ENCODE results near the gene SHOC2.

Gene SHOC2

DNA sequence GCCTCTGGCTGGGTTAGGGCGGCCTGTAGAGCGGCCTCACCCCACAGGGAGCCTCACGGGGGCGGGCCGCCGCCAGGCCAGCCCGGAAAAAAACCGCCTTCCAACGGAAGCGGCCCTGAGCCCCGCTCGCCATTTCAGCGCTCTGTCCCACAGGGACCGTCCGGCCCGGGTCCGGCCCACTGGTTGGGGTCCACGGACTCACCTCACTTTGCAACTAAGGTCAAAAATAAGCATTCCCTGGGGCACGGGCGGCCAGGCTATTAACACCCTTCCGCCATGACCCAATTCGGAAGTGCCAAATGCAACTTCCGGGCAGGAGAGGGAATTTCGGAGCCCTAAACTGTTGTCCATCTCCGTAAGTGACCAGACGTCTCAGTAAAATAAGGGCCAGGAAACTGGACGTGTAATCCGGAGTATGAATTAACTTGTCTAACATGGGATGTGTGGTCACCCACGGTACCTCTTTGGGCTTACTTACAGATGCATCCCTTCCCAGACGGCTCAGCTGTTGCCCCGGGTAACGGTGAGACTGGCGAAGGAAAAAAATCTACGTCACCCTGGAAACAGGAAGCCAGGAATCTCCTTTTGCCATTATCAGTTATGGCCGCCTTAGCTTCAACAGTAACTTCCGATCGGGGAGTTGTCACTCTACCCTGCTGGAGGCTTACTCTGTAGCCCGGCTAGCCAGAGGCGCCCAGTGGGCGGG is 608 bp upstream of the SHOC2 start, which contains the start of gene BBIP1:
Gene BBIP1, minus strand, starts transcription at position 538 of the 706 bp plus-strand sequence. CDS start 1,023 bp downstream, outside the sequence.
- TF ChIP-seq, protein P1, sequence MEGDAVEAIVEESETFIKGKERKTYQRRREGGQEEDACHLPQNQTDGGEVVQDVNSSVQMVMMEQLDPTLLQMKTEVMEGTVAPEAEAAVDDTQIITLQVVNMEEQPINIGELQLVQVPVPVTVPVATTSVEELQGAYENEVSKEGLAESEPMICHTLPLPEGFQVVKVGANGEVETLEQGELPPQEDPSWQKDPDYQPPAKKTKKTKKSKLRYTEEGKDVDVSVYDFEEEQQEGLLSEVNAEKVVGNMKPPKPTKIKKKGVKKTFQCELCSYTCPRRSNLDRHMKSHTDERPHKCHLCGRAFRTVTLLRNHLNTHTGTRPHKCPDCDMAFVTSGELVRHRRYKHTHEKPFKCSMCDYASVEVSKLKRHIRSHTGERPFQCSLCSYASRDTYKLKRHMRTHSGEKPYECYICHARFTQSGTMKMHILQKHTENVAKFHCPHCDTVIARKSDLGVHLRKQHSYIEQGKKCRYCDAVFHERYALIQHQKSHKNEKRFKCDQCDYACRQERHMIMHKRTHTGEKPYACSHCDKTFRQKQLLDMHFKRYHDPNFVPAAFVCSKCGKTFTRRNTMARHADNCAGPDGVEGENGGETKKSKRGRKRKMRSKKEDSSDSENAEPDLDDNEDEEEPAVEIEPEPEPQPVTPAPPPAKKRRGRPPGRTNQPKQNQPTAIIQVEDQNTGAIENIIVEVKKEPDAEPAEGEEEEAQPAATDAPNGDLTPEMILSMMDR (IDR thresholded peaks at IDR 0.05), result no peak

DNA sequence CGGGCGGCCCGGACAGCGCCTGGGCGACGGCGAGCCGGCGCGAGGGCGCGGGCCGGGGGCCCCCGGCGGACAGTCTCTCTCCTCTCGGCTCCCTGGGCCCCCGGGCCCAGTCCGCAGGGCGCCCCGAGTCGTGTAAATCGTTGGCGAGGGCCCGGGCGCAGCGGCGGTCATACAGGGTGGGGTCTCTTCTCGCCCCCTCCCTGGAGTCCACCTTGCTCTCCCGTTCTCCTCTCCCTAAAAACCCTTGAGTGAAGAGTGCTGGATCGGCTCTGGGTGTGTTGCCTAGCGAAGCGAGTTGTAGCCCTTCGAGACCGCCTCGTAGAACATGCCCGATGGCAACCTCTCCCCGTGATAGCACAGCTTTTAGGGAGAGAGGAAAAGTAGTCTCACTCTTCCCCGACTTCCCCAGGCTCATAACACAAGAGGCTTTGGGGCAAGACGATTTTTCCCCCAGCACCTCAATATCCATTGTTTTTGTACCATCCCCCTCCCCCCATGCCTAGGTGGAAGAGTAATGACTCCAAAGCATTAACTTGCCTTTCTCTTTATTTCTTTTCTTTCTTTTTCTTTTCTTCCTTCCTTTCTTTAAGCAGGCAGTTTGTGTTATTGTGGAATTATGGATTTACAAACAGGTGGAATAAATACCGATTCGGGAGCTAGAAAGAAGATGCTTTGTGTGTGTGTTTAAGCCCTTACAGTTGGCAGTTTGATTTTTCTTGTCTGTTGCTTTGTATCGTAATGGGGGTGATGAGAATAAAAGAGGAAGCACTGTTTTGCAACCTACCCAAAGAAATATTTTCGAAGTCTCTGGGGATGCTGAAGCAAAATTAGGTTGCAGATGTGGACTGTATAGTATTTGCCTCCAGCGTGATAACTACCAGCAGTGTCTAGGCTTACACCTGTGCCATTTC is 822 bp downstream of the SHOC2 start:
- TF ChIP-seq, protein P1 (IDR thresholded peaks at IDR 0.05), result no peak

DNA sequence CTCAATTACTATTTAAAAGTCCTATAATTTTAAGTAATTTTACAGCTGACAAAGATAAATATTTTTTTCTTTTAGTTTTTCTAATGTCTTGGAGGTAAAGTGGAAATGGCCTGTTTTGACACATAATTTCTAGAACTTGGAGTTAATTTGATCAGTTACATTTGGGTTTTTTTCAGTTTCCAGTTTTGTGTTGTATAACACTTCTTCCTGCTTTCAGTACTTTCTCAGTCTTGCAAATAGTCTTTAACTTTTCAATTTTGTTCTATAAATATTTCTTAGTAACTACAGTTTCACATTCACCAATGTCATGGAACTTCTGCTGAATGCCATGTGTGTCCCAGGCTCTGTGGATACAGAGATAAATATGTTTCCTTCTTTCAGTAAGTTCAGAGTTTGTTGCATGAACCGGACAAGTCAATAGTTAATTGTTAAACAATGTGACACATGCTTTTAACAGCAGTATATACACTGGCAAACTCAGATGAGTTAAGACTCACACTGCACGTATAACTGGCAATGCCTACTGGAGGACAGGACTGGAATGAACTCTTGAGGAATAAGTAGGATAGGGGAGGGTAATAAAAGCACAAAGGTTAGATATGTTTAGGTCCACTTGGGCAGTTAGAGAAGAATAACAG is 4.6 kb downstream of the SHOC2 start:
- TF ChIP-seq, protein P1 (IDR thresholded peaks at IDR 0.05), result no peak

DNA sequence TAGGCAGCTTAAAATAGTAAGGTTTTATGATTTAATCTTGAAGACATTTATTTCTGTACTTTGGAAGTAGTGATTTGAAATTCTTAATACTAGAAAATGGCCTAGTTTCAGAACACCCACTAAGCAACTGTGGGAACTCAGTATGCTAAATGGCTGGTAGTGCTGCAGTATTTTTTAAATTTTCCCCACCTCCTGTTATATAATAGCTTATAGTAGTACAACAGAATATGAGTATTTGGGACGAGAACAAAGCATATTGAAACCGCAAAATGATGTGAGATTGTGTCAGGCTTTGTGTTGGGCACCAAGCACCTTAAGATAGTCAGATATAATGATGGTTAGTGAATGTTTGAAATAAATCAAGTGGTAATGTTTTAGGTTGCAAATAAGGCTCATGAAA is 8.1 kb downstream of the SHOC2 start:
- TF ChIP-seq, protein P1 (IDR thresholded peaks at IDR 0.05), result no peak

DNA sequence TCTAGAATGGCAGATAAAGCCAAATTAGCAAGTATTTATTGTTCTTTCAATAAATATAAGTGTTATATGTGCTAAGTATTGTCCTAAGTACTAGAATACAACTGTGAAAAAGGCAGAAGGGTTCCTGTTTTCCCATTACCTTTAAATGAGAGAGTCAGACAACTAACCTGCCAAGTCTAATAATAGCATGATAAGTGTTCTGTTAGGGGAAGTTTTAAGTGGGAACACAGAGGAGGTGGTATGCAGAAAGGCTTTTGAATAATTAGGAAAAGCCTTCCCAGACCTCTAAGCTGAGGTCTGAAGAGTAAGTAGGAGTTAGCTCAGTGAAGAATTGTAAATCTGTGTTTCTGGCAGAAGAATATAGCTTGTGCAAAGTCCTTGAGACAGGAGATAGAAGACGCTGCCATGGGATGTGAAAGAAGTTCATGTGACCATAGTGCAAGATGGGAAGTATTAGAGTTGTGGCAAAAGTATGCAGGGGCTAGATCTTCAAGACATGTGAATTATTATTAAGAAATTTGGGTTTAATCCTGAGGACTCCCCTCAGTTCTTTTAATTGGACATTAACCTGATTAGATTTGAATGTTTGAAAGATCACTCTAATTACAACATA is 12.5 kb downstream of the SHOC2 start:
- TF ChIP-seq, protein P1 (IDR thresholded peaks at IDR 0.05), result no peak

GRCh38 chr10:110932505-110933180 is 13.2 kb downstream of the SHOC2 start:
- TF ChIP-seq, protein P1 (IDR thresholded peaks at IDR 0.05), result no peak

Measured in LNCAP (cell line).